ENCODE measurements around the gene RXRB.

RXRB gene

DNA sequence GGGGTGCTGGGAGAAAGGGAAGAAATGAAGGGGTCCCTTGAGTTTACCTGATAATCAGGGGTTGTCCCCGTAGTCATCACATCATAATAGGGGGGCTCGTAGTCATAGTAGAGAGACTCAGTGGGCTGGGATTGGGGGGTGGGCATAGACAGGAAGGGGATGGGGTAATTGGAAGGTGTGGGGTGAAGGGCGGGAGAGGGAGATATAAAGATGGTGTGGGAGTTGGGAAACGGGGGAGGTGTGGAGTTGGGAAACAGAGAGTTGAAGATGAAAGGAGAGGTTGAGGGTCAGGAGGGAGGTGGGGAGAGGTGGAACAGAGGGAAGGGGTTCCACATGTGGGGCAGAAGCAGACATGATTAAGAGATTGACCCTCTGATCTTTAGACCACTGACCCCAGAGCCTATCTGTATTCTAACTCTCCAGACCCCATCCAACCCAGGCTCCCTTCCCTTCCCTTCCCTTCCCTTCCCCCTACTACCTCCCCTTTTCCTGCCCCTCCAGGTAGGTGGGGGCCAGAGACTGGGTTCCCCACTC, 14.7 kb downstream of the RXRB start:
- H3K27ac ChIP-seq (ENCODE audit: low read length): no peak overlapping the region
- no peaks in the 10 kb centered on the region for H3K9me2 ChIP-seq (replicated peaks; ENCODE audit: insufficient read depth, low read length)
- H3K9me3 ChIP-seq (replicated peaks; ENCODE audit: insufficient read depth, low read length): no peaks in the 10 kb centered on the region
- H2AFZ ChIP-seq (ENCODE audit: low read length): no peak overlapping the region
- no peaks in the 10 kb centered on the region for H3K36me3 ChIP-seq (replicated peaks; ENCODE audit: insufficient read depth, low read length)
- H3F3A ChIP-seq (ENCODE audit: insufficient read depth, low read length): no peaks in the 10 kb centered on the region
- H3K4me2 ChIP-seq (ENCODE audit: low read depth, low read length): no peak overlapping the region
- DNase-seq: no peak
- no peaks in the 10 kb centered on the region; the same call in 1 of the 2 replicates for H3K27me3 ChIP-seq (replicated peaks; ENCODE audit: insufficient read depth, low read length)
- no peak overlapping the region for H3K9ac ChIP-seq (ENCODE audit: low read length)
- TF ChIP-seq EZH2 (optimal IDR thresholded peaks at IDR 0.05; ENCODE audit: low read depth, low read length) (no peak), EZH2phosphoT487 (IDR thresholded peaks at IDR 0.05; ENCODE audit: low read length) (no peak)
- TF ChIP-seq, protein P1, sequence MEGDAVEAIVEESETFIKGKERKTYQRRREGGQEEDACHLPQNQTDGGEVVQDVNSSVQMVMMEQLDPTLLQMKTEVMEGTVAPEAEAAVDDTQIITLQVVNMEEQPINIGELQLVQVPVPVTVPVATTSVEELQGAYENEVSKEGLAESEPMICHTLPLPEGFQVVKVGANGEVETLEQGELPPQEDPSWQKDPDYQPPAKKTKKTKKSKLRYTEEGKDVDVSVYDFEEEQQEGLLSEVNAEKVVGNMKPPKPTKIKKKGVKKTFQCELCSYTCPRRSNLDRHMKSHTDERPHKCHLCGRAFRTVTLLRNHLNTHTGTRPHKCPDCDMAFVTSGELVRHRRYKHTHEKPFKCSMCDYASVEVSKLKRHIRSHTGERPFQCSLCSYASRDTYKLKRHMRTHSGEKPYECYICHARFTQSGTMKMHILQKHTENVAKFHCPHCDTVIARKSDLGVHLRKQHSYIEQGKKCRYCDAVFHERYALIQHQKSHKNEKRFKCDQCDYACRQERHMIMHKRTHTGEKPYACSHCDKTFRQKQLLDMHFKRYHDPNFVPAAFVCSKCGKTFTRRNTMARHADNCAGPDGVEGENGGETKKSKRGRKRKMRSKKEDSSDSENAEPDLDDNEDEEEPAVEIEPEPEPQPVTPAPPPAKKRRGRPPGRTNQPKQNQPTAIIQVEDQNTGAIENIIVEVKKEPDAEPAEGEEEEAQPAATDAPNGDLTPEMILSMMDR (IDR thresholded peaks at IDR 0.05; ENCODE audit: low read length): no peak
- H3K4me3 ChIP-seq (ENCODE audit: low read length): no peak overlapping the region
- H4K20me1 ChIP-seq (ENCODE audit: insufficient read depth, low read length): no peaks in the 10 kb centered on the region
- peaks cover 9% of the 10 kb centered on the region for H3K4me1 ChIP-seq (ENCODE audit: low read length)
- H3K79me2 ChIP-seq (ENCODE audit: low read length): no peaks in the 10 kb centered on the region

DNA sequence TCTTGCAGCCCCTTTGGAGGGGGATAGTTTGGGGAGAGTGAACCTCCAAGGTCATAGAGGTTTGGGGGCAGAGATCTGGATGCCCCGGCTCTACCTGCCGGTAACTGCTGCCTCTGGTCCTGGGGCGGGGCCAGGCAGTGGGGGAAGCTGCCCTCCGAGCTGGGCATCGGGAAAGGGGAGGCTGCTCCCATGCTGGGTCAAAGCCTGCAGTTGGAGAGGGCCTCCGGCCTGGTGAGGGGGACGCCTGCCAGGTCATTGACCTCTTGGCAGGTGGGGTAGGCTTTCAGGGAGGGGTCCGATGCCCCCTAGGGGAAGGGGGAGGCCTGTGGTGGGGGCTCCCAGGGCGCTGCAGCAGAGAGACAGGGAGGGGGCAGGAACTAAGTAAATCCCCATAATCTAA, 15.3 kb downstream of the RXRB start:
- Histone ChIP-seq H3K4me2 (ENCODE audit: low read depth, low read length) (no peak overlapping the region), H3K4me1 (ENCODE audit: low read length) (peaks cover 9% of the 10 kb centered on the region)

DNA sequence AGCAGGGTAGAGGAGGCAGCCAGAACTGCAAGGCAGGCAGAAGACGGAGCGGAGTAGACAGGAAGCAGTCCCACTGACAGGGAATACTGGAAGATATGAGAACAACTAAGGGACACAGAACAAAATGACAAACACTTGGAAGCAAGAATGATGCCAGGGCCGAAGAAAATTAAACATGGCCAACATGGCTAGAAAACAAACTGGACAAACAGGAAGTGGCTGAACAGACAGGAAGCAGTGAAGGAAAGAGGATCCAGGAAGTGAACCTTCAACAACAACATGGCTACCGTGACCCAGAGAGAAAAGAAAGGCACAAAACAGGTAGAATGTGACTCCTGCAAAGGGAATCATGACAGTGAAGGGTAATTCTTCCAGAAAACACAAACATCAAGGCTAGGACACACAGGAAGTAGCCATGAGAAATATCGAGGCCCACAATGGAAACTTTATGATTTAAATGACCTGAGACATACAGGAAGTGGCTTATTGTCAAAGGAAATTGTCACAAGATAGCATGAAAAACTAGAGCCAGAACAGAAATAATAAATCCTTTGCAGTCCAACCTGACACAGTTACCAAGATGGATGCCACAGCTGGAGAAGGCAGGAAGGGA, 17.3 kb downstream of the RXRB start:
- Histone ChIP-seq H2AFZ (ENCODE audit: low read length) (peak overlapping the region; percentile 74), H3K4me1 (ENCODE audit: low read length) (peaks cover 9% of the 10 kb centered on the region), H3K9me3 (replicated peaks; ENCODE audit: insufficient read depth, low read length) (no peaks in the 10 kb centered on the region), H3K36me3 (replicated peaks; ENCODE audit: insufficient read depth, low read length) (no peaks in the 10 kb centered on the region), H3K9me2 (replicated peaks; ENCODE audit: insufficient read depth, low read length) (no peaks in the 10 kb centered on the region), H3K9ac (ENCODE audit: low read length) (no peak overlapping the region), H3K79me2 (ENCODE audit: low read length) (no peaks in the 10 kb centered on the region), H4K20me1 (ENCODE audit: insufficient read depth, low read length) (no peaks in the 10 kb centered on the region), H3K27ac (ENCODE audit: low read length) (no peak overlapping the region), H3K4me2 (ENCODE audit: low read depth, low read length) (no peak overlapping the region), H3K4me3 (ENCODE audit: low read length) (no peak overlapping the region), H3K27me3 (replicated peaks; ENCODE audit: insufficient read depth, low read length) (no peaks in the 10 kb centered on the region), H3F3A (ENCODE audit: insufficient read depth, low read length) (no peaks in the 10 kb centered on the region)
- TF ChIP-seq EZH2phosphoT487 (IDR thresholded peaks at IDR 0.05; ENCODE audit: low read length) (no peak), EZH2 (optimal IDR thresholded peaks at IDR 0.05; ENCODE audit: low read depth, low read length) (no peak)
- TF ChIP-seq, protein P1 (IDR thresholded peaks at IDR 0.05; ENCODE audit: low read length): no peak
- DNase-seq: no peak

More for the DNA sequence above, 15.3 kb downstream of the RXRB start:
- H3K9me2 ChIP-seq (replicated peaks; ENCODE audit: insufficient read depth, low read length): no peaks in the 10 kb centered on the region
- H3K27me3 ChIP-seq (replicated peaks; ENCODE audit: insufficient read depth, low read length): no peaks in the 10 kb centered on the region; the same call in 1 of the 2 replicates
- no peak overlapping the region for H3K4me3 ChIP-seq (ENCODE audit: low read length)
- H3K27ac ChIP-seq (ENCODE audit: low read length): no peak overlapping the region
- no peaks in the 10 kb centered on the region for H3F3A ChIP-seq (ENCODE audit: insufficient read depth, low read length)
- H3K9ac ChIP-seq (ENCODE audit: low read length): no peak overlapping the region
- no peaks in the 10 kb centered on the region for H3K79me2 ChIP-seq (ENCODE audit: low read length)
- no peaks in the 10 kb centered on the region for H3K9me3 ChIP-seq (replicated peaks; ENCODE audit: insufficient read depth, low read length)
- DNase-seq: no peak
- TF ChIP-seq EZH2phosphoT487 (IDR thresholded peaks at IDR 0.05; ENCODE audit: low read length) (no peak), EZH2 (optimal IDR thresholded peaks at IDR 0.05; ENCODE audit: low read depth, low read length) (no peak)
- TF ChIP-seq, protein P1 (IDR thresholded peaks at IDR 0.05; ENCODE audit: low read length): no peak
- no peaks in the 10 kb centered on the region for H3K36me3 ChIP-seq (replicated peaks; ENCODE audit: insufficient read depth, low read length)
- no peak overlapping the region for H2AFZ ChIP-seq (ENCODE audit: low read length)
- no peaks in the 10 kb centered on the region for H4K20me1 ChIP-seq (ENCODE audit: insufficient read depth, low read length)
